ENCODE data around the gene OPTN. TPM values are rescaled to one million over a fixed set of nuclear protein-coding genes. Genes with fewer than 3 reads are reported as not detected.

The OPTN gene
- total RNA-seq, 1 experiment from 2014 or later, result 13.5 TPM

DNA sequence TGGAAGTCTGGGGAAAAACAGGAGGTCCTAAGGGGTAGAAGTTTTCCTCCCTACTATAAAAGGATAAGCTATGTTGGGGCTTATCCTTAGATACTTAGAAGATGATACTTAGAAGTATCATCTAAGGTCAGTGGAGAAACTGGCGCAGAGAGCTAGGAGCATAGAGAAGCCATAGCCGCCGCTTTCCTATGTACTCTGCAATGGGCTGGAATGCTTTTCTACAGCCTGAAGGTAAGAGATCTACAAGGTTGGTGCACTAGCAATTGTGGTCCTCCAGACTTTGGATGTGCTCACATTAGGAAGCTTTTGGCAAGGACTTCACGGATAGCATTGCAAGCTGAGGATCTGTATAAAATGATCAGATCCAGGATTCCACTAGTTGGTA is 12.4 kb upstream of the OPTN start:
- Histone ChIP-seq H3K27me3 (replicated peaks; ENCODE audit: insufficient read depth, low read depth, low read length, poor library complexity) (no peaks in the 10 kb centered on the region), H3K4me3 (ENCODE audit: low read depth, low read length, poor library complexity, severe bottlenecking) (no peak overlapping the region), H3K9me3 (ENCODE audit: low read depth, low read length, poor library complexity, severe bottlenecking) (peaks cover 20% of the 10 kb centered on the region), H3K4me1 (ENCODE audit: insufficient read depth, low read length, poor library complexity, severe bottlenecking) (peaks cover 4% of the 10 kb centered on the region), H3K36me3 (ENCODE audit: insufficient read depth, low read length, poor library complexity, severe bottlenecking) (no peaks in the 10 kb centered on the region), H3K27ac (ENCODE audit: low read depth, low read length, poor library complexity, severe bottlenecking) (no peak overlapping the region)
- ChIA-PET POLR2A (ENCODE audit: low non-redundant PET) (no interaction called here), CTCF (no interaction called here)
- intact Hi-C loops (cut with micrococcal nuclease; ENCODE audit: unreplicated experiment), result no loop called here
- BruUV-seq (replicated peaks), result no TSS peak
- TF ChIP-seq, protein P1, sequence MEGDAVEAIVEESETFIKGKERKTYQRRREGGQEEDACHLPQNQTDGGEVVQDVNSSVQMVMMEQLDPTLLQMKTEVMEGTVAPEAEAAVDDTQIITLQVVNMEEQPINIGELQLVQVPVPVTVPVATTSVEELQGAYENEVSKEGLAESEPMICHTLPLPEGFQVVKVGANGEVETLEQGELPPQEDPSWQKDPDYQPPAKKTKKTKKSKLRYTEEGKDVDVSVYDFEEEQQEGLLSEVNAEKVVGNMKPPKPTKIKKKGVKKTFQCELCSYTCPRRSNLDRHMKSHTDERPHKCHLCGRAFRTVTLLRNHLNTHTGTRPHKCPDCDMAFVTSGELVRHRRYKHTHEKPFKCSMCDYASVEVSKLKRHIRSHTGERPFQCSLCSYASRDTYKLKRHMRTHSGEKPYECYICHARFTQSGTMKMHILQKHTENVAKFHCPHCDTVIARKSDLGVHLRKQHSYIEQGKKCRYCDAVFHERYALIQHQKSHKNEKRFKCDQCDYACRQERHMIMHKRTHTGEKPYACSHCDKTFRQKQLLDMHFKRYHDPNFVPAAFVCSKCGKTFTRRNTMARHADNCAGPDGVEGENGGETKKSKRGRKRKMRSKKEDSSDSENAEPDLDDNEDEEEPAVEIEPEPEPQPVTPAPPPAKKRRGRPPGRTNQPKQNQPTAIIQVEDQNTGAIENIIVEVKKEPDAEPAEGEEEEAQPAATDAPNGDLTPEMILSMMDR (conservative IDR thresholded peaks at IDR 0.05; ENCODE audit: low read depth, low read length), result no peak
- TF ChIP-seq EZH2 (IDR thresholded peaks at IDR 0.05; ENCODE audit: borderline replicate concordance, low read depth, low read length, poor library complexity, severe bottlenecking), result no peak
- DNase-seq (ENCODE audit: low spot score), result no peak

DNA sequence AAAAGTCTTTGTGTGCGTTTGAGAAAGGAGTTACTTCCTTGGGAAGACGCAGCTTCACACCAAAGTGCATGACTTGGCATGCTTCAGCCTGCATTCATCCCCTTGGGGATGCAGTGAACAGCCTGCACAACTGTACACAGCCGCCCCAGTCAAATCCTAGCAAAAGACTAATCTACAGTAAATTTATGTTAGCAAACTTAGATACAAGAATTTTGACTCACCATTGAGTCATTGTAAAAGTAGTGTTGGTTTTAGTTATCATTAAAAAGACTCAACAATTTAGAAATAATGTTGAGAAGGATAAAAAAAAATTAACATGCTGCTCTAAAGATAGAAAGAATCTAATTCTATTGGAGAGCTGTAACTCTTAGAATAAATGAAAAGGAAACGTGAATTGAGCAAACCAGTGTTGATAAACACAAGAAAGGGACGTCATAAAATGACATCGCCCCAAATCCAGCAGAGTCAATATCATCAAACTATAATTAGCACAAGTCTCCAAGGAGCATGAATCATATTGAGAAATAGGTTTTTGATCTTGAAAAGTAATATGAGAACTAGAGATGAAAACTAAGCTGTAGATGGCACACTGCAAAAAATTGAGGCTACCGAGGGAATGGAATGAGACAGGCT is 11.9 kb upstream of the OPTN start:
- Histone ChIP-seq H3K4me1 (ENCODE audit: insufficient read depth, low read length, poor library complexity, severe bottlenecking) (peaks cover 4% of the 10 kb centered on the region), H3K36me3 (ENCODE audit: insufficient read depth, low read length, poor library complexity, severe bottlenecking) (no peaks in the 10 kb centered on the region), H3K4me3 (ENCODE audit: low read depth, low read length, poor library complexity, severe bottlenecking) (no peak overlapping the region), H3K9me3 (ENCODE audit: low read depth, low read length, poor library complexity, severe bottlenecking) (peaks cover 16% of the 10 kb centered on the region), H3K27me3 (replicated peaks; ENCODE audit: insufficient read depth, low read depth, low read length, poor library complexity) (no peaks in the 10 kb centered on the region), H3K27ac (ENCODE audit: low read depth, low read length, poor library complexity, severe bottlenecking) (no peak overlapping the region)
- intact Hi-C loops (cut with micrococcal nuclease; ENCODE audit: unreplicated experiment), result no loop called here
- TF ChIP-seq, protein P1 (conservative IDR thresholded peaks at IDR 0.05; ENCODE audit: low read depth, low read length), result no peak
- no peak for TF ChIP-seq EZH2 (IDR thresholded peaks at IDR 0.05; ENCODE audit: borderline replicate concordance, low read depth, low read length, poor library complexity, severe bottlenecking)
- CTCF ChIA-PET, result interaction anchor here (0.6 kb wide), 2 partner anchors 14 to 197 kb away, joined by 4 read pairs; no protein-coding TSS in a partner anchor
- no peak for DNase-seq (ENCODE audit: low spot score)
- POLR2A ChIA-PET (ENCODE audit: low non-redundant PET), result no interaction called here
- no TSS peak for BruUV-seq (replicated peaks)

DNA sequence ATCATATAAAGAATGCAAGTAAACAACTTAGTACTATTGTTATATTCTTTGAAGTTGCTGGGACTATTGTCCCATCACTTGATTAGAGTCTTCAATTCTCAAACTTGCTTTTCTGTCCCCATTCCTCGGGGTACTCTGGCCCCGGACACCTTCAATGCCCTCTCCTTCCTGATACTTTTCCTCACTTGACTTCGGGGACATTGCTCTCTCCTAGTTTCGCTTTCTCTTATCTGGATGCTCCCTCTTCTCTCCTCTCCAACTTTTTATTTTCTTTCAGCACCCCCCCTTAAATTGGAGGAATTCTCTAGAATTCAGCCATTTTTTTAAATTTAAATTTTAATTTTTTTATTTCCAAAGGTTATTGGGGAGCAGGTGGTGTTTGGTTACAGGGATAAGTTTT is 10.6 kb upstream of the OPTN start:
- DNase-seq (ENCODE audit: low spot score), result no peak
- CTCF ChIA-PET, result no interaction called here
- intact Hi-C loops (cut with micrococcal nuclease; ENCODE audit: unreplicated experiment), result no loop called here
- POLR2A ChIA-PET (ENCODE audit: low non-redundant PET), result no interaction called here
- TF ChIP-seq, protein P1 (conservative IDR thresholded peaks at IDR 0.05; ENCODE audit: low read depth, low read length), result no peak
- TF ChIP-seq EZH2 (IDR thresholded peaks at IDR 0.05; ENCODE audit: borderline replicate concordance, low read depth, low read length, poor library complexity, severe bottlenecking), result no peak
- H3K27ac ChIP-seq (ENCODE audit: low read depth, low read length, poor library complexity, severe bottlenecking), result no peak overlapping the region
- H3K4me3 ChIP-seq (ENCODE audit: low read depth, low read length, poor library complexity, severe bottlenecking), result no peak overlapping the region
- H3K36me3 ChIP-seq (ENCODE audit: insufficient read depth, low read length, poor library complexity, severe bottlenecking), result no peaks in the 10 kb centered on the region
- H3K9me3 ChIP-seq (ENCODE audit: low read depth, low read length, poor library complexity, severe bottlenecking), result peaks cover 5% of the 10 kb centered on the region
- peaks cover 4% of the 10 kb centered on the region for H3K4me1 ChIP-seq (ENCODE audit: insufficient read depth, low read length, poor library complexity, severe bottlenecking)
- no TSS peak for BruUV-seq (replicated peaks)
- no peaks in the 10 kb centered on the region for H3K27me3 ChIP-seq (replicated peaks; ENCODE audit: insufficient read depth, low read depth, low read length, poor library complexity)

All from A673 (cell line).